RCC 7860 (cell line): ENCODE data around the gene SEC14L5.

Experiments
- DNase-seq: peaks from one replicate; pipeline ENCODE4 v3.0.0-alpha.2; 2015; ENCODE audit warnings: low spot score
- FAIRE-seq: peaks from 2 replicates; lab custom pipeline; 2012; peaks lifted over from hg19 to GRCh38; lab: Jason Lieb, UNC

Gene SEC14L5

GRCh38 chr16:4981473-4981872 lies 23.3 kb downstream of the SEC14L5 start:
- no peak for DNase-seq
- no peak for FAIRE-seq

GRCh38 chr16:4982056-4982867 lies 24.1 kb downstream of the SEC14L5 start:
- FAIRE-seq (no peak), DNase-seq (no peak)

- DNase-seq = no peak
- no peak for FAIRE-seq
Measured at GRCh38 chr16:4984174-4984990, 26.3 kb downstream of the SEC14L5 start.

- no peak for DNase-seq
- FAIRE-seq = no peak
Measured at GRCh38 chr16:4987250-4987579, 29.1 kb downstream of the SEC14L5 start.

- DNase-seq (no peak), FAIRE-seq (no peak)
Measured at GRCh38 chr16:4987580-4988374, 29.6 kb downstream of the SEC14L5 start.

GRCh38 chr16:4988647-4989046 lies 30.5 kb downstream of the SEC14L5 start:
- FAIRE-seq (no peak), DNase-seq (no peak)

- no peak for DNase-seq
- FAIRE-seq = no peak
Measured at GRCh38 chr16:4989391-4990006, 31.4 kb downstream of the SEC14L5 start.

- FAIRE-seq = no peak
- DNase-seq = no peak
Measured at GRCh38 chr16:4990415-4990814, 32.3 kb downstream of the SEC14L5 start.

- DNase-seq = no peak
- no peak for FAIRE-seq
Measured at GRCh38 chr16:4991754-4992153, 33.6 kb downstream of the SEC14L5 start.

- FAIRE-seq = no peak
- DNase-seq = no peak
Measured at GRCh38 chr16:4994719-4995434, 36.7 kb downstream of the SEC14L5 start.

- DNase-seq = no peak
Measured at GRCh38 chr16:5000573-5001001, 42.5 kb downstream of the SEC14L5 start.

GRCh38 chr16:5001571-5001970 lies 43.4 kb downstream of the SEC14L5 start:
- FAIRE-seq (no peak), DNase-seq (no peak)

More at GRCh38 chr16:5000573-5001001, 42.5 kb downstream of the SEC14L5 start:
- no peak for FAIRE-seq

- FAIRE-seq (no peak), DNase-seq (no peak)
Measured at GRCh38 chr16:5001986-5002385, 43.9 kb downstream of the SEC14L5 start.

GRCh38 chr16:5002699-5003143 lies 44.6 kb downstream of the SEC14L5 start:
- FAIRE-seq = no peak
- no peak for DNase-seq

- FAIRE-seq (no peak), DNase-seq (no peak)
Measured at GRCh38 chr16:5003211-5003610, 45.1 kb downstream of the SEC14L5 start.

- FAIRE-seq (no peak), DNase-seq (no peak)
Measured at GRCh38 chr16:5003828-5004227, 45.7 kb downstream of the SEC14L5 start.

- DNase-seq (no peak), FAIRE-seq (no peak)
Measured at GRCh38 chr16:5004311-5004710, 46.2 kb downstream of the SEC14L5 start.

GRCh38 chr16:5005916-5006315 lies 47.8 kb downstream of the SEC14L5 start:
- DNase-seq (no peak), FAIRE-seq (no peak)

- no peak for DNase-seq
- no peak for FAIRE-seq
Measured at GRCh38 chr16:5006348-5007193, 48.4 kb downstream of the SEC14L5 start.
